GM12878 (cell line): ENCODE measurements around the gene OPCML. TPM values are rescaled to one million over a fixed set of nuclear protein-coding genes. Genes with fewer than 3 reads are reported as not detected.

ENCODE experiments used
- ATAC-seq: fragments of 200-7000 bp; cut with Tn5 transposase; 3 replicates; pipeline ENCODE4 v1.9.1; 2020; ENCODE audit warnings: mild to moderate bottlenecking, moderate library complexity
- BruUV-seq: library from RNA; stranded (reverse); fragments of 400-500 nt; replicated peaks from 2 replicates; lab custom pipeline; 2021; lab: Mats Ljungman, UMichigan
- CTCF ChIA-PET: fragments of 300-600 bp; sonication (Branson Sonifier 250); formaldehyde crosslinking; extraction: SDS; loops from one replicate; lab custom pipeline; 2021; ENCODE audit warnings: inconsistent platforms; lab: Yijun Ruan, JAX
- POLR2A ChIA-PET: fragments of 350-600 bp; formaldehyde crosslinking; extraction: SDS; loops from one replicate; lab custom pipeline; 2021; ENCODE audit warnings: inconsistent platforms; lab: Charles Lee
- RAD21 ChIA-PET: fragments of 300-600 bp; sonication (Branson Sonifier 250); formaldehyde crosslinking; loops from one replicate; lab custom pipeline; 2023; ENCODE audit warnings: antibody characterized with exemption; ENCODE audit not compliant: unreplicated experiment; lab: Charles Lee
- SMC1A ChIA-PET: fragments of 300-600 bp; sonication (Branson Sonifier 250); formaldehyde crosslinking; loops from one replicate; lab custom pipeline; 2023; ENCODE audit not compliant: unreplicated experiment, uncharacterized antibody; lab: Charles Lee
- DNase-seq: peaks from one replicate; pipeline ENCODE4 v3.0.0-alpha.2; 2011; ENCODE audit warnings: low read depth, low spot score
- FAIRE-seq: peaks from 3 replicates; lab custom pipeline; 2011; peaks lifted over from hg19 to GRCh38; lab: Jason Lieb, UNC
- H2AFZ ChIP-seq: 2 replicates; pipeline ENCODE4 v1.6.0; 2011; ENCODE audit warnings: low read depth, low read length, control low read depth; ENCODE audit not compliant: control insufficient read depth
- H3K27ac ChIP-seq: 2 replicates; pipeline ENCODE4 v1.5.1; 2011; ENCODE audit warnings: control low read depth; ENCODE audit not compliant: control insufficient read depth, insufficient read depth
- H3K27me3 ChIP-seq, 2 experiments: replicated peaks in 1 of 2; 2 replicates each; pipeline versions ENCODE4 v1.6.0 to v1.6.1; 2011; ENCODE audit warnings: low read length in 1 of 2; ENCODE audit not compliant: control insufficient read depth in 2 of 2, insufficient read depth in 2 of 2
- H3K36me3 ChIP-seq, 2 experiments: 2 replicates each; pipeline ENCODE4 v1.5.1; 2011; ENCODE audit warnings: low read length in 1 of 2; ENCODE audit not compliant: control insufficient read depth in 2 of 2, insufficient read depth in 2 of 2
- H3K4me1 ChIP-seq: 2 replicates; pipeline ENCODE4 v1.6.1; 2011; ENCODE audit warnings: mild to moderate bottlenecking, low read length, moderate library complexity, mixed read lengths; ENCODE audit not compliant: control insufficient read depth, insufficient read depth
- H3K4me2 ChIP-seq: 2 replicates; pipeline ENCODE4 v1.6.0; 2011; ENCODE audit warnings: control low read depth; ENCODE audit not compliant: control insufficient read depth, insufficient read depth
- H3K4me3 ChIP-seq: fragments of 200-600 bp; sonication (generic); 2 replicates; pipeline ENCODE4 v1.5.1; 2016
- H3K79me2 ChIP-seq: 2 replicates; pipeline ENCODE4 v1.6.0; 2011; ENCODE audit warnings: low read length; ENCODE audit not compliant: control insufficient read depth, insufficient read depth
- H3K9ac ChIP-seq: 2 replicates; pipeline ENCODE4 v1.8.0; 2011; ENCODE audit warnings: low read length, control low read depth, mixed read lengths; ENCODE audit not compliant: control insufficient read depth, insufficient read depth
- H3K9me3 ChIP-seq: replicated peaks from 3 replicates; pipeline ENCODE4 v1.5.1; 2011; ENCODE audit warnings: mild to moderate bottlenecking, low read length; ENCODE audit not compliant: control insufficient read depth, insufficient read depth
- H4K20me1 ChIP-seq: 2 replicates; pipeline ENCODE4 v1.6.0; 2011; ENCODE audit not compliant: control insufficient read depth, insufficient read depth
- CHD1 ChIP-seq: IDR thresholded peaks from 2 replicates; pipeline ENCODE4 v1.6.1; 2012; ENCODE audit warnings: low read depth, low read length, improper control_type of control experiment
- EP300 ChIP-seq, 2 experiments: fragments of 150-350 bp in 1 of 2; IDR thresholded peaks; 2 replicates each; pipeline ENCODE4 v1.6.1; 2011 to 2012; ENCODE audit warnings: low read depth in 2 of 2, low read length in 2 of 2, borderline replicate concordance in 1 of 2, improper control_type of control experiment in 1 of 2, inconsistent platforms in 1 of 2; ENCODE audit not compliant: control insufficient read depth in 1 of 2
- HCFC1 ChIP-seq: fragments of 150-350 bp; IDR thresholded peaks from 2 replicates; pipeline ENCODE4 v1.6.1; 2014; ENCODE audit warnings: low read length
- HDAC6 ChIP-seq: fragments of 200-600 bp; sonication (generic); IDR thresholded peaks from one replicate; pipeline ENCODE4 v1.8.0; 2017; ENCODE audit warnings: antibody characterized with exemption; ENCODE audit not compliant: unreplicated experiment
- JUNB ChIP-seq: IDR thresholded peaks from 2 replicates; pipeline ENCODE4 v1.6.1; 2016; ENCODE audit warnings: antibody characterized with exemption, mild to moderate bottlenecking
- JUND ChIP-seq: IDR thresholded peaks from 2 replicates; pipeline ENCODE4 v1.6.1; 2012; ENCODE audit warnings: low read depth, mild to moderate bottlenecking, low read length, improper control_type of control experiment, moderate library complexity
- POLR2A ChIP-seq: IDR thresholded peaks from 2 replicates; pipeline ENCODE4 v1.6.1; 2011; ENCODE audit warnings: low read depth, mild to moderate bottlenecking, low read length
- SIN3A ChIP-seq: IDR thresholded peaks from 2 replicates; pipeline ENCODE4 v1.6.1; 2012; ENCODE audit warnings: low read depth, low read length, improper control_type of control experiment
- SPI1 ChIP-seq: IDR thresholded peaks from 2 replicates; pipeline ENCODE4 v1.6.1; 2011; ENCODE audit warnings: low read depth, mild to moderate bottlenecking, low read length, moderate library complexity, borderline replicate concordance; ENCODE audit not compliant: insufficient read depth
- WGBS: methylation state at CpG from one replicate; pipeline ENCODE4 v1.1.6; 2016; ENCODE audit warnings: low lambda C conversion rate; ENCODE audit not compliant: insufficient replicate concordance, insufficient coverage; ENCODE audit errors: missing lambda C conversion rate; 5-methylcytosine and 5-hydroxymethylcytosine counted together
- in situ Hi-C: fragments of 300-500 bp; cut with MboI; formaldehyde crosslinking; loops from 9 replicates; pipeline ENCODE4 v1.14.3; 2018; ENCODE audit warnings: mixed read lengths
- intact Hi-C: fragments of 100-400 bp; cut with micrococcal nuclease; formaldehyde crosslinking; loops from one replicate; pipeline ENCODE4 v1.14.2; 2022; ENCODE audit not compliant: unreplicated experiment
- polyA plus RNA-seq, 11 experiments: library from polyadenylated mRNA; depleted of rRNA in 4 of 11; unstranded in 6 of 11; stranded (reverse) in 5 of 11; fragments of >200 nt; fragmentation: Nextera tagmentation in 4 of 11; fragmentation: Illumina TruSeq in 1 of 11; extraction: Ambion mirVana in 4 of 11; extraction: Trizol in 1 of 11; gene quantifications; 1 replicate in 1 of 11; 2 replicates in 10 of 11; pipeline versions ENCODE4 v1.2.1 to v1.2.3, GENCODE V29; 2011 to 2016; ENCODE audit warnings: inconsistent platforms in 2 of 11, missing spikeins in 2 of 11, low read depth in 1 of 11
- total RNA-seq, 4 experiments: library from RNA; depleted of rRNA in 3 of 4; stranded (reverse); fragments of >200 nt in 3 of 4; fragmentation: Illumina TruSeq in 1 of 4; extraction: Trizol in 1 of 4; gene quantifications; 2 replicates each; pipeline versions ENCODE4 v1.2.1 to v1.2.3, GENCODE V29; 2013 to 2021
- TF ChIP-seq, protein P1 (sequence below): IDR thresholded peaks from 2 replicates; pipeline ENCODE4 v1.6.1; 2011; ENCODE audit warnings: borderline replicate concordance, low read depth, mild to moderate bottlenecking, moderate library complexity, low read length; ENCODE audit not compliant: insufficient read depth, poor library complexity, severe bottlenecking

OPCML gene
- total and polyA plus RNA-seq, 10 of the 15 experiments (the other 5 are each of a cell fraction or from before 2014, with no cell fraction given): 0.84 TPM; not detected in 9

DNA sequence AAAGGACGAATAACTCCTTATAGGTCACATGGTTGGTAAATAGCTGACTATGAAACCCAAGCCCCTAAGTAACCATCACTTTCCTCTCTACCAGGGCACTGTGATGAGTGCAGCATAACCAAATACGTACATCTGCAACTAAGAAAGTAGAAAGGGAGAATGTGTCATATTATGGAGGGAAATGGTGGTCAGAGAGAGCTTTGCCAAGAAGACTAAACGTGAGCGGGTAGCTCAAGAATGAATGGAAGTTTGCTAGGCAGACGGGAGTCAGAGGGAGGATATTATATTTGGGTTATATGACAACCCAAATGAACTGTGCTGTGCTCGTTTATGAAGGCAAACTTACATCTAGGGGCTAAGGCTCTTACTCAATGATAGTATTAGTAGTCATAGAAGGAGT lies 537.3 kb downstream of the OPCML start:
- FAIRE-seq: no peak
- 30% methylated on average over 6 of the region's 6 CpGs for WGBS
- Histone ChIP-seq H3K9ac (no peak overlapping the region), H3K79me2 (no peaks in the 10 kb centered on the region), H3K9me3 (no peaks in the 10 kb centered on the region), H3K27ac (no peak overlapping the region), H3K27me3 (no peaks in the 10 kb centered on the region; a peak in 3 of 4 replicates), H2AFZ (no peak overlapping the region), H3K4me1 (no peaks in the 10 kb centered on the region), H3K36me3 (no peaks in the 10 kb centered on the region)
- ChIA-PET SMC1A (interaction anchor here (0.8 to 1.3 kb wide), 2 partner anchors 12 to 54 kb away, joined by 4 to 5 read pairs; no protein-coding TSS in a partner anchor), RAD21 (no interaction called here)
- no TSS peak for BruUV-seq
- TF ChIP-seq JUNB: no peak
- no peak for TF ChIP-seq HDAC6
- TF ChIP-seq CHD1: no peak
- no peak for TF ChIP-seq HCFC1
- no peak for TF ChIP-seq POLR2A
- TF ChIP-seq, protein P1, sequence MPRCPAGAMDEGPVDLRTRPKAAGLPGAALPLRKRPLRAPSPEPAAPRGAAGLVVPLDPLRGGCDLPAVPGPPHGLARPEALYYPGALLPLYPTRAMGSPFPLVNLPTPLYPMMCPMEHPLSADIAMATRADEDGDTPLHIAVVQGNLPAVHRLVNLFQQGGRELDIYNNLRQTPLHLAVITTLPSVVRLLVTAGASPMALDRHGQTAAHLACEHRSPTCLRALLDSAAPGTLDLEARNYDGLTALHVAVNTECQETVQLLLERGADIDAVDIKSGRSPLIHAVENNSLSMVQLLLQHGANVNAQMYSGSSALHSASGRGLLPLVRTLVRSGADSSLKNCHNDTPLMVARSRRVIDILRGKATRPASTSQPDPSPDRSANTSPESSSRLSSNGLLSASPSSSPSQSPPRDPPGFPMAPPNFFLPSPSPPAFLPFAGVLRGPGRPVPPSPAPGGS: no peak
- TF ChIP-seq JUND: no peak
- no peak for TF ChIP-seq SPI1
- TF ChIP-seq SIN3A: no peak
- TF ChIP-seq EP300 (IDR thresholded peaks at IDR 0.05; ENCODE audit: borderline replicate concordance in 1 of 2, control insufficient read depth in 1 of 2, low read depth in 2 of 2, low read length in 2 of 2): no peak
- TF ChIP-seq, all 136 proteins: peak for 0
- ChIA-PET CTCF (interaction anchor here (1.4 kb wide), 1 partner anchor 26 kb away, joined by 3 read pairs; no protein-coding TSS in a partner anchor), POLR2A (no interaction called here)
- intact Hi-C loops: loop anchor here (5.0 kb wide), 1 partner anchor 53 kb away; no protein-coding TSS in a partner anchor
- in situ Hi-C loops: no loop called here
- ATAC-seq: no peak
- H3K4me2 ChIP-seq: no peak overlapping the region
- no peak overlapping the region for H3K4me3 ChIP-seq
- no peak for DNase-seq
- no peaks in the 10 kb centered on the region for H4K20me1 ChIP-seq
